Neural crest cell (in vitro differentiated cells): ENCODE data around the gene MEGF11. TPM values are rescaled to one million over a fixed set of nuclear protein-coding genes. Genes with fewer than 3 reads are reported as not detected.
A peak's percentile ranks its signal among the peaks of the same experiment; 100 is the strongest.

ENCODE experiments used
- DNase-seq: peaks from one replicate; pipeline ENCODE4 v3.0.0; 2021; ENCODE audit warnings: low read depth, mixed read lengths, low spot score
- H3K27ac Mint-ChIP-seq: one replicate; pipeline ENCODE4 v1.8.0; 2021; ENCODE audit warnings: mild to moderate bottlenecking, mixed read lengths; ENCODE audit not compliant: unreplicated experiment
- H3K27me3 Mint-ChIP-seq: 2 replicates; pipeline ENCODE4 v1.8.0; 2021; ENCODE audit warnings: low read depth, mild to moderate bottlenecking, mixed read lengths
- H3K36me3 Mint-ChIP-seq: 2 replicates; pipeline ENCODE4 v1.8.0; 2021; ENCODE audit warnings: low read depth, mild to moderate bottlenecking, mixed read lengths
- H3K4me1 Mint-ChIP-seq: 2 replicates; pipeline ENCODE4 v1.8.0; 2021; ENCODE audit warnings: mixed read lengths
- H3K4me3 Mint-ChIP-seq: one replicate; pipeline ENCODE4 v1.8.0; 2021; ENCODE audit warnings: mild to moderate bottlenecking, mixed read lengths
- H3K9me3 Mint-ChIP-seq: 2 replicates; pipeline ENCODE4 v1.8.0; 2021; ENCODE audit warnings: mixed read lengths
- CTCF ChIP-seq: fragments of 200-600 bp; sonication (generic); conservative IDR thresholded peaks from 2 replicates; pipeline ENCODE4 v1.5.0; 2021; ENCODE audit warnings: antibody characterized with exemption, mild to moderate bottlenecking
- total RNA-seq: library from RNA; stranded (reverse); gene quantifications from 2 replicates; pipeline ENCODE4 v1.2.1, GENCODE V29; 2021

The MEGF11 gene
- total RNA-seq, 1 donor from 2014 or later: 0.49 TPM

GRCh38 chr15:66057089-66057488 lies 196.5 kb downstream of the MEGF11 start:
- Mint-ChIP-seq H3K27me3 (no peaks in the 10 kb centered on the region), H3K36me3 (no peaks in the 10 kb centered on the region)

DNA sequence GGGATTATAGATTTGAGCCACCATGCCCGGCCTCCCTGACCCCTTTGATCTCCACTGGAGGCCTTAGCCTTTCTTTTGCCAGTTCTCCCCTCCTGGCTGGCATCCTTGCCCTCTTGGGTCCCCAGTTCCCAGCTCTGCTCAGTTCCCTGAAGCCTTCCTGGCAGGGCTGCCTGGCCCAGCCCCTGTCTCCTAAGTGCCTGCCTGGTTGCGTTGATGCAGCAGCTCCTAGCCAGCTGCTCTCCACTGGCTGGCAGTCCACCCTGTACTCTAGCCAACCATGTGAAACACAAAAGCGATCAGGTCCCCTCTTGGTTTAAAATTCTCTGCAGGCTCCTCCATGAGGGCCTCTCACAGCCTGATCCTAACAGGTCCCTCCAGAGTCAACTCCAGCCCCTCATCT lies 199.6 kb downstream of the MEGF11 start:
- no peak for TF ChIP-seq CTCF
- H3K27ac Mint-ChIP-seq: no peak overlapping the region

More at GRCh38 chr15:66057089-66057488, 196.5 kb downstream of the MEGF11 start:
- peaks cover 5% of the 10 kb centered on the region for H3K4me1 Mint-ChIP-seq
- DNase-seq: no peak
- TF ChIP-seq CTCF: no peak
- H3K27ac Mint-ChIP-seq: peak overlapping the region; percentile 71
- H3K9me3 Mint-ChIP-seq: no peaks in the 10 kb centered on the region
- H3K4me3 Mint-ChIP-seq: no peak overlapping the region

DNA sequence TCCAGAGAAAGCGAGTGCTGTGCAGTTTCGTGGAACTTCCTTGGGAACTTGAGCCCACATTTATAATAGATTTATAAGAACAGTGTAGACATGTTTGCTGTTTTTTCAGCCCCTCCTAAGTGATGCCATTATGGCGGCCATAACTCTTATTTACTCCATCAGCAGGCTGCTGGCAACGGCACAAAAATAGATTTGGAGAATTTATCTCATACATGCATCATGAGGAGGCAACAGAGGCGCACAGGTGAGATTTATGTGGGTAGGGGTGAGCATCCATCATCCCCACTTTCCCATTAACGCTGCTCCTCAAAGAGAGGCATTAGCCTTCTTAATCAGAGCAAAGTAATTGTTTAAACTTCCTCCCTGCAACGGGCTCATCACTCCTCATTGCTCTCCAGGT lies 201.7 kb downstream of the MEGF11 start:
- H3K4me3 Mint-ChIP-seq: no peak overlapping the region

More for the DNA sequence above, 199.6 kb downstream of the MEGF11 start:
- Mint-ChIP-seq H3K9me3 (no peaks in the 10 kb centered on the region), H3K27me3 (no peaks in the 10 kb centered on the region), H3K4me1 (peaks cover 12% of the 10 kb centered on the region), H3K4me3 (no peak overlapping the region), H3K36me3 (no peaks in the 10 kb centered on the region)
- no peak for DNase-seq

GRCh38 chr15:66050264-66050663 lies 203.3 kb downstream of the MEGF11 start:
- Mint-ChIP-seq H3K36me3 (no peaks in the 10 kb centered on the region), H3K27me3 (no peaks in the 10 kb centered on the region), H3K4me3 (no peak overlapping the region), H3K4me1 (peaks cover 8% of the 10 kb centered on the region), H3K9me3 (no peaks in the 10 kb centered on the region), H3K27ac (no peak overlapping the region)
- no peak for DNase-seq
- TF ChIP-seq CTCF: no peak

More for the DNA sequence above, 201.7 kb downstream of the MEGF11 start:
- no peak for DNase-seq
- Mint-ChIP-seq H3K9me3 (no peaks in the 10 kb centered on the region), H3K27ac (no peak overlapping the region), H3K27me3 (no peaks in the 10 kb centered on the region), H3K4me1 (peaks cover 8% of the 10 kb centered on the region), H3K36me3 (no peaks in the 10 kb centered on the region)
- TF ChIP-seq CTCF: no peak

GRCh38 chr15:66049353-66049752 lies 204.2 kb downstream of the MEGF11 start:
- H3K27me3 Mint-ChIP-seq: no peaks in the 10 kb centered on the region
- no peaks in the 10 kb centered on the region for H3K36me3 Mint-ChIP-seq
- DNase-seq: no peak
- peaks cover 8% of the 10 kb centered on the region for H3K4me1 Mint-ChIP-seq
- no peak overlapping the region for H3K4me3 Mint-ChIP-seq
- no peaks in the 10 kb centered on the region for H3K9me3 Mint-ChIP-seq
- no peak overlapping the region for H3K27ac Mint-ChIP-seq
- no peak for TF ChIP-seq CTCF
